WTC11 (cell line): ENCODE data around the gene HIBADH. TPM values are rescaled to one million over a fixed set of nuclear protein-coding genes. Genes with fewer than 3 reads are reported as not detected.

Source experiments
- ATAC-seq: fragments of 200-7000 bp; cut with Tn5 transposase; 2 replicates; pipeline ENCODE4 v1.10.0; 2021; ENCODE audit warnings: mild to moderate bottlenecking, moderate library complexity
- CTCF ChIA-PET: fragments of 300-600 bp; sonication (Branson Sonifier 250); formaldehyde crosslinking; loops from one replicate; lab custom pipeline; 2021; ENCODE audit warnings: antibody characterized with exemption; lab: Charles Lee
- POLR2A ChIA-PET: fragments of 350-600 bp; sonication (Branson Sonifier 250); formaldehyde crosslinking; loops from one replicate; lab custom pipeline; 2021; ENCODE audit warnings: antibody characterized with exemption; lab: Charles Lee
- DNase-seq: peaks from one replicate; pipeline ENCODE4 v3.0.0; 2021; ENCODE audit warnings: low spot score
- H3K27ac Mint-ChIP-seq: 2 replicates; pipeline ENCODE4 v1.8.0; 2021; ENCODE audit warnings: mixed read lengths
- H3K27me3 Mint-ChIP-seq: 2 replicates; pipeline ENCODE4 v1.8.0; 2021; ENCODE audit warnings: low read depth, mild to moderate bottlenecking, moderate library complexity, mixed read lengths
- H3K36me3 Mint-ChIP-seq: 2 replicates; pipeline ENCODE4 v1.8.0; 2021; ENCODE audit warnings: mixed read lengths
- H3K4me1 Mint-ChIP-seq: 2 replicates; pipeline ENCODE4 v1.8.0; 2022; ENCODE audit warnings: mixed read lengths
- H3K4me3 Mint-ChIP-seq: 2 replicates; pipeline ENCODE4 v1.8.0; 2021; ENCODE audit warnings: mild to moderate bottlenecking, moderate library complexity, mixed read lengths
- H3K9me3 Mint-ChIP-seq: 2 replicates; pipeline ENCODE4 v1.8.0; 2021; ENCODE audit warnings: mixed read lengths
- ATF1 ChIP-seq: sonication (generic); formaldehyde crosslinking; IDR thresholded peaks from 2 replicates; pipeline ENCODE4 v1.8.1; 2023; ENCODE audit warnings: mild to moderate bottlenecking, moderate library complexity, missing genetic modification reagents
- ATF6 ChIP-seq: sonication (generic); formaldehyde crosslinking; IDR thresholded peaks from 2 replicates; pipeline ENCODE4 v1.8.1; 2023; ENCODE audit warnings: mild to moderate bottlenecking, missing genetic modification reagents
- CBFB ChIP-seq: sonication (generic); formaldehyde crosslinking; IDR thresholded peaks from 2 replicates; pipeline ENCODE4 v1.8.1; 2022; ENCODE audit warnings: mild to moderate bottlenecking, low read depth, missing genetic modification reagents
- ELF4 ChIP-seq: sonication (generic); formaldehyde crosslinking; IDR thresholded peaks from 2 replicates; pipeline ENCODE4 v1.8.1; 2022; ENCODE audit warnings: low read depth, mild to moderate bottlenecking, moderate library complexity, missing genetic modification reagents
- GABPB1 ChIP-seq: sonication (generic); formaldehyde crosslinking; IDR thresholded peaks from 2 replicates; pipeline ENCODE4 v1.8.1; 2023; ENCODE audit warnings: mild to moderate bottlenecking, missing genetic modification reagents
- NFYB ChIP-seq: sonication (generic); formaldehyde crosslinking; conservative IDR thresholded peaks from 2 replicates; pipeline ENCODE4 v1.8.0; 2022; ENCODE audit warnings: low read depth, missing genetic modification reagents
- PRRX2 ChIP-seq: fragments of 250-450 bp; sonication (Bioruptor Pico); IDR thresholded peaks from 2 replicates; pipeline ENCODE4 v1.8.0; 2021; ENCODE audit warnings: mild to moderate bottlenecking
- RELA ChIP-seq: sonication (generic); formaldehyde crosslinking; IDR thresholded peaks from 2 replicates; pipeline ENCODE4 v1.8.1; 2022; ENCODE audit warnings: missing genetic modification reagents, mild to moderate bottlenecking, borderline replicate concordance
- RORB ChIP-seq: fragments of 250-450 bp; sonication (Bioruptor Pico); IDR thresholded peaks from 2 replicates; pipeline ENCODE4 v1.9.0; 2021; ENCODE audit warnings: mild to moderate bottlenecking
- SP1 ChIP-seq: sonication (generic); formaldehyde crosslinking; conservative IDR thresholded peaks from 2 replicates; pipeline ENCODE4 v1.8.1; 2022; ENCODE audit warnings: missing genetic modification reagents
- ZNF121 ChIP-seq: sonication (generic); formaldehyde crosslinking; IDR thresholded peaks from 2 replicates; pipeline ENCODE4 v1.8.0; 2023; ENCODE audit warnings: missing genetic modification reagents
- ZNF219 ChIP-seq: sonication (generic); formaldehyde crosslinking; IDR thresholded peaks from 2 replicates; pipeline ENCODE4 v1.8.0; 2023; ENCODE audit warnings: missing genetic modification reagents, mild to moderate bottlenecking, borderline replicate concordance
- ZNF423 ChIP-seq: fragments of 250-450 bp; sonication (Bioruptor Pico); IDR thresholded peaks from 2 replicates; pipeline ENCODE4 v2.1.2; 2022; ENCODE audit warnings: mild to moderate bottlenecking, moderate library complexity
- total RNA-seq: library from RNA; stranded (reverse); gene quantifications from 3 replicates; pipeline ENCODE4 v1.2.3, GENCODE V29; 2021
- TF ChIP-seq, protein P1 (sequence below): sonication (generic); formaldehyde crosslinking; IDR thresholded peaks from 2 replicates; pipeline ENCODE4 v1.8.0; 2023; ENCODE audit warnings: missing genetic modification reagents, mild to moderate bottlenecking, borderline replicate concordance
- TF ChIP-seq, protein P2 (sequence below): fragments of 250-450 bp; sonication (Bioruptor Pico); IDR thresholded peaks from 2 replicates; pipeline ENCODE4 v1.9.0; 2021; ENCODE audit warnings: mild to moderate bottlenecking
- TF ChIP-seq, protein P3 (sequence below): fragments of 250-450 bp; sonication (Bioruptor Pico); conservative IDR thresholded peaks from 2 replicates; pipeline ENCODE4 v1.9.0; 2021; ENCODE audit warnings: mild to moderate bottlenecking
- TF ChIP-seq, protein P4 (sequence below): sonication (generic); formaldehyde crosslinking; IDR thresholded peaks from 2 replicates; pipeline ENCODE4 v1.8.1; 2022; ENCODE audit warnings: missing genetic modification reagents, borderline replicate concordance

The HIBADH gene
- total RNA-seq, 1 experiment from 2014 or later, result 27.9 TPM

DNA sequence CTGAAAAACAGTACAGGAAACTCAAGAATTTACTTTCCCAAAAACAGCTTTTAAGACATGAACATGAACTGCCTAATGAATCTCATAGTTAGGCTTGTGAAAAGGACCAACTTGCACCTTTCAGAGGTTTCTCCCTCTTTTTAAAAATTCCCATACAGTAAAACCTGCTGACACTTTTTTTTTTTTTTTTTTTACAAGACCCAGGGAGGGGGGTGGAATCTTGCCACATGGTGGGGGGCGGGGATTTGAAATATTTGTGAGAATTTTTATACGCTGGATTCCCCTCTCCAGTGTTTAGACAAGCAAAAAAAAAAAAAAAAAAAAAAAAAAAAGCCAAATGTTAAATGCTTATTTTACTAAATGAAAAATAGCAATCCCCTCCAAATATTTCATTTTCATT, 57.4 kb downstream of the HIBADH start:
- ChIA-PET POLR2A (interaction anchor here (0.6 kb wide), 1 partner anchor 41 kb away, joined by 6 read pairs; no protein-coding TSS in a partner anchor), CTCF (interaction anchor here (0.6 to 4.3 kb wide), 23 partner anchors 11 to 1693 kb away, joined by 3 to 32 read pairs (median 5); partner anchors contain the start of gene HOXA13)
- TF ChIP-seq, protein P1, sequence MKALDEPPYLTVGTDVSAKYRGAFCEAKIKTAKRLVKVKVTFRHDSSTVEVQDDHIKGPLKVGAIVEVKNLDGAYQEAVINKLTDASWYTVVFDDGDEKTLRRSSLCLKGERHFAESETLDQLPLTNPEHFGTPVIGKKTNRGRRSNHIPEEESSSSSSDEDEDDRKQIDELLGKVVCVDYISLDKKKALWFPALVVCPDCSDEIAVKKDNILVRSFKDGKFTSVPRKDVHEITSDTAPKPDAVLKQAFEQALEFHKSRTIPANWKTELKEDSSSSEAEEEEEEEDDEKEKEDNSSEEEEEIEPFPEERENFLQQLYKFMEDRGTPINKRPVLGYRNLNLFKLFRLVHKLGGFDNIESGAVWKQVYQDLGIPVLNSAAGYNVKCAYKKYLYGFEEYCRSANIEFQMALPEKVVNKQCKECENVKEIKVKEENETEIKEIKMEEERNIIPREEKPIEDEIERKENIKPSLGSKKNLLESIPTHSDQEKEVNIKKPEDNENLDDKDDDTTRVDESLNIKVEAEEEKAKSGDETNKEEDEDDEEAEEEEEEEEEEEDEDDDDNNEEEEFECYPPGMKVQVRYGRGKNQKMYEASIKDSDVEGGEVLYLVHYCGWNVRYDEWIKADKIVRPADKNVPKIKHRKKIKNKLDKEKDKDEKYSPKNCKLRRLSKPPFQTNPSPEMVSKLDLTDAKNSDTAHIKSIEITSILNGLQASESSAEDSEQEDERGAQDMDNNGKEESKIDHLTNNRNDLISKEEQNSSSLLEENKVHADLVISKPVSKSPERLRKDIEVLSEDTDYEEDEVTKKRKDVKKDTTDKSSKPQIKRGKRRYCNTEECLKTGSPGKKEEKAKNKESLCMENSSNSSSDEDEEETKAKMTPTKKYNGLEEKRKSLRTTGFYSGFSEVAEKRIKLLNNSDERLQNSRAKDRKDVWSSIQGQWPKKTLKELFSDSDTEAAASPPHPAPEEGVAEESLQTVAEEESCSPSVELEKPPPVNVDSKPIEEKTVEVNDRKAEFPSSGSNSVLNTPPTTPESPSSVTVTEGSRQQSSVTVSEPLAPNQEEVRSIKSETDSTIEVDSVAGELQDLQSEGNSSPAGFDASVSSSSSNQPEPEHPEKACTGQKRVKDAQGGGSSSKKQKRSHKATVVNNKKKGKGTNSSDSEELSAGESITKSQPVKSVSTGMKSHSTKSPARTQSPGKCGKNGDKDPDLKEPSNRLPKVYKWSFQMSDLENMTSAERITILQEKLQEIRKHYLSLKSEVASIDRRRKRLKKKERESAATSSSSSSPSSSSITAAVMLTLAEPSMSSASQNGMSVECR (CRISPR knock-in tag), result no peak
- TF ChIP-seq ZNF423 (CRISPR knock-in tag) (no peak), NFYB (CRISPR knock-in tag) (no peak), RELA (no peak), SP1 (CRISPR knock-in tag) (no peak), CBFB (no peak), ELF4 (CRISPR knock-in tag) (no peak), ZNF121 (CRISPR knock-in tag) (no peak), ZNF219 (no peak), ATF6 (CRISPR knock-in tag) (no peak), RORB (CRISPR knock-in tag) (no peak), GABPB1 (no peak), ATF1 (CRISPR knock-in tag) (no peak), PRRX2 (CRISPR knock-in tag) (no peak)
- TF ChIP-seq, protein P2, sequence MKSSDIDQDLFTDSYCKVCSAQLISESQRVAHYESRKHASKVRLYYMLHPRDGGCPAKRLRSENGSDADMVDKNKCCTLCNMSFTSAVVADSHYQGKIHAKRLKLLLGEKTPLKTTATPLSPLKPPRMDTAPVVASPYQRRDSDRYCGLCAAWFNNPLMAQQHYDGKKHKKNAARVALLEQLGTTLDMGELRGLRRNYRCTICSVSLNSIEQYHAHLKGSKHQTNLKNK (CRISPR knock-in tag), result no peak
- TF ChIP-seq, protein P3, sequence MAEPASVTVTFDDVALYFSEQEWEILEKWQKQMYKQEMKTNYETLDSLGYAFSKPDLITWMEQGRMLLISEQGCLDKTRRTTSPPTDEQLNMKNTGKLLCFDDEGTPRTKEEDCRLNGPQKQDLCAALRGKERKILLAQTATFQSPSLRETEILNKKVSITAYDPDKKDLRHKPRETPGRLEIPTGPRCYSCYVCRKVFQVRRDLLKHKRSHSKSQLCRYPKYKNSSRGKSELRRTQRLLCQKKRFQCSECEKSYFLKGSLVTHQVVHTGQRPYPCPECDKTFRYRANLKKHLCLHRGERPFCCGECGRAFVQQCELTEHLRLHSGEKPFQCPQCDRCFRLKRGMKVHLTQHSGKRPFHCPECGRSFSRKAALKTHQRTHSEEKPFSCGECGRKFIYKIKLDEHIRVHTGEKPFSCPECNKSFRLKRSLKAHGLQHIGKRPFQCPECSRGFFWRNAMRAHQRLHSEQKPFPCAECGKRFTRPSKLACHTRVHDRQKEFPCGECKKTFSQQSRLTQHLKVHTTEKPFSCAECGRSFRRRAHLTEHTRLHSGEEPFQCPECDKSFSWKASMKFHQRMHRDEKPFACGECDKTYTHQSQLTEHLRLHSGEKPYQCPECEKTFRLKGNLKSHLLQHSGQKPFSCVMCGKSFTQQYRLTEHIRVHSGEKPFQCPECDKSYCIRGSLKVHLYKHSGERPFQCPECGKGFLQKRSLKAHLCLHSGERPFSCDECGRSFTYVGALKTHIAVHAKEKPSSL (CRISPR knock-in tag), result no peak
- TF ChIP-seq, protein P4, sequence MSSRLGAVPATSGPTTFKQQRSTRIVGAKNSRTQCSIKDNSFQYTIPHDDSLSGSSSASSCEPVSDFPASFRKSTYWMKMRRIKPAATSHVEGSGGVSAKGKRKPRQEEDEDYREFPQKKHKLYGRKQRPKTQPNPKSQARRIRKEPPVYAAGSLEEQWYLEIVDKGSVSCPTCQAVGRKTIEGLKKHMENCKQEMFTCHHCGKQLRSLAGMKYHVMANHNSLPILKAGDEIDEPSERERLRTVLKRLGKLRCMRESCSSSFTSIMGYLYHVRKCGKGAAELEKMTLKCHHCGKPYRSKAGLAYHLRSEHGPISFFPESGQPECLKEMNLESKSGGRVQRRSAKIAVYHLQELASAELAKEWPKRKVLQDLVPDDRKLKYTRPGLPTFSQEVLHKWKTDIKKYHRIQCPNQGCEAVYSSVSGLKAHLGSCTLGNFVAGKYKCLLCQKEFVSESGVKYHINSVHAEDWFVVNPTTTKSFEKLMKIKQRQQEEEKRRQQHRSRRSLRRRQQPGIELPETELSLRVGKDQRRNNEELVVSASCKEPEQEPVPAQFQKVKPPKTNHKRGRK, result no peak
- Mint-ChIP-seq H3K27me3 (no peaks in the 10 kb centered on the region), H3K4me3 (peak overlapping the region; percentile 34), H3K27ac (peak overlapping the region; percentile 57; the same call in 1 of the 2 replicates), H3K36me3 (no peaks in the 10 kb centered on the region), H3K4me1 (peaks cover 70% of the 10 kb centered on the region), H3K9me3 (no peaks in the 10 kb centered on the region)
- ATAC-seq (no peak), DNase-seq (no peak)
